GM04503 (cell line): Measurements from ENCODE around the gene RSPH3.
A peak's percentile ranks its signal among the peaks of the same experiment; 100 is the strongest.
"Not testable (repeated sequence)": the region's sequence is repeated elsewhere in the genome, so short reads cannot be mapped to it uniquely, and the experiment has no call there.

Experiments used
- DNase-seq: peaks from one replicate; pipeline ENCODE4 v3.0.0-alpha.2; 2012; ENCODE audit warnings: low read depth

The RSPH3 gene

DNA sequence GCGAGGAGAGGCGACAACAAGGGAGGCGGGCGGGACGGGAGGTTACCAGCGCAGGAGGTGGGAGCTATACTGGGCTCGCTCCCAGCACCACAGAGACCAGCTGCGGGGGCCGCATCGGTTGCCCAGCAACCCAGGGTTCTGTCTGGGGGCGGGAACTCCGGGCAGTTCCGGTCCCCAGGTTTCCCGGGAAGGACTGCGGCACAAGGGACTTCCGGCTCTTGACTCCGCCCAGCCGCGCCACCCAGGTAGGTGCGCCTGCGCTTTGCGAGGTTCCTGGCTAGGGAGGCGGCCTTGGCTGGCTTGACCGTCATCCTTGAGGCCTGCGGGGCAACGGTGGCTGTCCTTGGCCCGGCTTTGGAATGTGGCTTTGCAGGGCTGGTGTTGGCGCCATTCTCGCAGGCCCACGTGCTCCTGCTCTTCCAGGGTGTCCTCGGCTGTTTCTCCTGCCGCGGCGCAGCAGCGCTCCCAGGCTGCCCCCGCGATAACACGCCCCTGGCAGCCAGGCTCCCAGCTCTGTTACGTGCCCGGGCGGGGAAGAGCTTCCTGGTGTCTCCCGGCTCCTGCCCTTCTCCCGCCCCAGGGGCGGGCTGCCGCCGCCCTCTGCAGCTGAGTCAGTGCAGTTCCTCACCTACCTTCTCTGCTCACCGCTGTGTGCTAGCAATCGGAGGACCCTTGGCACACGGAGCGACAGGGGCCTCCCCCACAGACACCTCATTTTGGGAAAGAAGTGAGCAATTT, at the start of gene RSPH3:
Gene RSPH3 (minus strand): TSS at position 537 of the 738 bp plus-strand sequence. CDS start 652 bp downstream, outside the sequence.
- DNase-seq = peak; percentile 62

- no peak for DNase-seq
Measured at GRCh38 chr6:159047891-159048685, 48.1 kb upstream of the RSPH3 start.

DNA sequence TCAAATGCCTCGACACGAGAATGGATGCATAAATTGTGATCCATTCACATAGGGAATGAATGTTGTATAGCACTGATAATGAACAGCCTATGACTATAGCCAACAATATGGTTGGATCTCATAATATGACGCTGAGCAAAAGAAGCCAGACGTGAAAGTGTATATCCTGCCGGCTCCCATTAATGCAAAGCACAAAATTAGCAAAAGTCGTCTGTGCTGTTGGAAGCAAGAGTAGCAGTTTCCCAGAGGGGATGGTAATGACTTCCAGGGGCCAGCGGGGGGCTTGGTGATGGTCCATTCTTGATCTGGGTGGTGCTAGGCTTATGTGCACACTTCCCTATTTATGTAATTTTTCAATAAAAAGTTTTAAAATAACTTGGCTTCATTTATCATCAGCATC, 45.8 kb upstream of the RSPH3 start:
- DNase-seq = no peak

DNA sequence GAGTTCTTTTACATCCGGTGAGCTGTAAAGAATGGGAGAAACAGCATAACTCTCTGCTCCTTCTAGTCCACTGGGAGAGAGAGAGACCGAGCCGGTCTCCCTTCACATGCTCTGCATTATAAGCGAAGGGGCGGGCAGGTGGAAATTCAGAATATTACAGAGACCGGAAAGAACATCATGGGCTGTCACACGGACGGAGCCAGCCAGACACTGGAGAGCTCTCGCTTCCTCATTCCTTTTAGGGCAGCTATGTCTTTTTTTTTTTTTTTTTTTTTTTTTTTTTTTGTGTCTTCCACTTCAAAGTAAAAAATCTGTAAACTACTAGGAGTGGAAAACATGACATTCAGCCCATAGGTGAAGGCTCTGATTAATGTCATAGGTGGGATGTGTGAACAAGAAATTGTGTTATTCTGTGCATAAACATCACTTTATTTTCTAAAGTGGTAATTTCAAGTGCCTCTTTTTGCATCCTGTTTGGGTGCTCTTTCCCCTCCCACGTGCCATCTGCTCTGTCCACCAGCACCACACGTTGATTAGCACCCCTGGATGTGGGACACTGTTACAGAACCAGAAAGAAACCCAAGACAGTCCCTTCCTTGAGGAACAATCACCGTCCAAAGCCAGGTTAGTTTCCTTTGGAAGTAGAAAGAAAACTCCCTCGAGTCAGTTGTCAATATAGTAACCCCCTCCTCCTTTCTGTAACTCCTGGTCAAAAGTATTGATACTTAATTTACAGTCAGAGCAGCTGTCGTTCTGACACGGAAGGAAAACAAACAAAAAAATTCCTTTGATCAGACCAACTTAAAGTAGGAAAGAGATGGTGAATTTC, 45.1 kb upstream of the RSPH3 start, which contains the start of gene TAGAP:
Gene TAGAP (minus strand): TSS at position 93 of the 829 bp plus-strand sequence. CDS start 845 bp downstream, outside the sequence.
- no peak for DNase-seq

DNA sequence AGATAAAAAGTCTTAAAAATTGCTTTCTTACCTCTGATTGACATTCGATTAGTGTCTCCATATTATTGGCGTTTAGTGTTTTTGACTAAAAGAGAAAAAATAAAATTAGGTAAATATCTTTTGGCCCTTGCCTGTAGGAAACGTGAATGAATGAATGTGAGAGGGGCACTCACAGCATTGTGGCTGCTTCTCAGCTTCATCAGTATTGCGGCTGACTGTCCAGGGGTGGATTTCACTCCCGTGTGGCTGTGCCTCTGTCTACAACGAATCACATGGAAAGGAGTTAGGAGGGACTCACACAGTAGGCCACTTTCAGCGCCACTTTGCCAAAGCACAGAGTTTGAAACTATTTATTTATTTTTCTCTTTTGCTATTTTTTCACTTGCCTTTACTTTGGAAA, 43.9 kb upstream of the RSPH3 start:
- DNase-seq = no peak

GRCh38 chr6:159043251-159043650, 43.2 kb upstream of the RSPH3 start:
- no peak for DNase-seq

DNA sequence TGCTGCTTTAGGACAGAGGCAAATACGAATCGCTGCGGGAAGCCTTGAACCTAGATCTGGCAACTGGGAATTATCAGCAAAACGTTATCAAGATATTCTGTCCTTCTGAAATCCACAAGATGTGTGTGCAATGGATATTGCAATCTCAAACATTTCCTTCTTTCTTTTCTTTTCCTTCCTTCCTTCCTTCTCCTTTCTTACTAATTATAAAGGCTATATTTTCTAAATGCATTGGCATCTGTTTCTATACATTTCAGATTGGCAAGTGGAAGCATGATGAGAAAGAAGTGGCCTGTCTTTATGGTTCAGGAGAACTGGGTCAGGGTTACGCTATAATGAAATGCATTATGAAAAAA, 42.8 kb upstream of the RSPH3 start:
- DNase-seq = no peak

GRCh38 chr6:159042003-159042825, 42.2 kb upstream of the RSPH3 start:
- no peak for DNase-seq

- DNase-seq = no peak
Measured at GRCh38 chr6:159041181-159041580, 41.2 kb upstream of the RSPH3 start.

DNA sequence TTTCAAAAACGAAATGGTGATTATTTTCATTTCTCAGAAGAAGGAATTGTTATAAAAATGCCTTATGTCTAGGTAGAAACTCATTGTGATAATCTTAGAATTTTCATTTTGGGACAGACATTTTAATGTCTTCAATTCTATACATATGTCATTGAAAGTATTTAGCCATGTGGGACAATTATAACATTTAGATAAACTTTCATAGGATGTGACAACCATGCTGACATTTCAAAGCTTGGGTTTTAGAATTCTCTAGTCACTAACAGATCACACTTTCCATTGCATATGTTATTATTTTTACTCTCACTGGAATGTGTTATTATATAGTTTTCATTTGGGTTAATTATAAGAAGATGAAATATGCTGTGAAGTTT, 39.9 kb upstream of the RSPH3 start:
- DNase-seq = no peak

- peak; percentile 35 for DNase-seq
Measured at GRCh38 chr6:159038914-159039884, 39.2 kb upstream of the RSPH3 start.

DNA sequence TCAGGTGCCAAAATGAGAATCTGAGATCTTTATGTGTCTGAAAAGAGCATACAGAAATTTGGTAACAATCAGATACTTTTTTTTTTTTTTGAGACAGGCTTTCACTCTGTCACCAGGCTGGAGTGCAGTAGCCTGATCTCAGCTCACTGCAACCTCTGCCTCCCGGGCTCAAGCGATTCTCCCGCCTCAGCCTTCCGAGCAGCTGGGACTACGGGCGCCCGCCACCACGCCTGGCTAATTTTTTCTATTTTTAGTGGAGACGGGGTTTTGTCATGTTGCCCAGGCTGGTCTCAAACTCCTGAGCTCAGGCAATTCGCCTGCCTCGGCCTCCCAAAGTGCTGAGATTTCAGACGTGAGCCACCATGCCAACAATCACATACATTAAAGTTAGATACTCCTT, 38.3 kb upstream of the RSPH3 start:
- not testable (repeated sequence) for DNase-seq

DNA sequence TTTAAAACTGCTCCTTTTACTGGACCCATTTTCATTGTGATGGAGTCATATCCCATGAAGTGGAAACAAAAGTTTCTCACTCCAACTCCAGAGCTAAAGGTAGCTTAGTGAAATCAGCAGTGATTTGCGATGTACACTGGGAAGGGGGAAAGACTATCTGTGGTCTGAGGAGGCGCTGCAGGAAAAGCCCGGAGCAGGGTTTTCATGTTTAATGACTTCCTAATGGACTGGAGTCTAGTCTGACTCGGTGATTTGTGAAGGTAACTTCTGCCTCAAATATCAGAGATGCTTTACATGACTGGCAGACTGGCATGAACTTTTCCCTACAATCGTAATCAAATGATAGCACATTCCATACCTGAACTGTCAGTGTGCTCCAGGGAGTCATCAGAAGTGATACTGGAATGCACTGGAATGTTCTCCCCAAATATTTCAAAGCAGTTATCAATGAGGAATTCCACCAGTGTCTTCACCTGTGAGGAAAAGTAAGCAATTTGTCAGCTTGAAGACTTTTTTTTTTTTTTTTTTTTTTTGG, 37.8 kb upstream of the RSPH3 start:
- DNase-seq = no peak

GRCh38 chr6:159036673-159037072, 36.7 kb upstream of the RSPH3 start:
- no peak for DNase-seq

- DNase-seq = no peak
Measured at GRCh38 chr6:159035891-159036290, 35.9 kb upstream of the RSPH3 start.

DNA sequence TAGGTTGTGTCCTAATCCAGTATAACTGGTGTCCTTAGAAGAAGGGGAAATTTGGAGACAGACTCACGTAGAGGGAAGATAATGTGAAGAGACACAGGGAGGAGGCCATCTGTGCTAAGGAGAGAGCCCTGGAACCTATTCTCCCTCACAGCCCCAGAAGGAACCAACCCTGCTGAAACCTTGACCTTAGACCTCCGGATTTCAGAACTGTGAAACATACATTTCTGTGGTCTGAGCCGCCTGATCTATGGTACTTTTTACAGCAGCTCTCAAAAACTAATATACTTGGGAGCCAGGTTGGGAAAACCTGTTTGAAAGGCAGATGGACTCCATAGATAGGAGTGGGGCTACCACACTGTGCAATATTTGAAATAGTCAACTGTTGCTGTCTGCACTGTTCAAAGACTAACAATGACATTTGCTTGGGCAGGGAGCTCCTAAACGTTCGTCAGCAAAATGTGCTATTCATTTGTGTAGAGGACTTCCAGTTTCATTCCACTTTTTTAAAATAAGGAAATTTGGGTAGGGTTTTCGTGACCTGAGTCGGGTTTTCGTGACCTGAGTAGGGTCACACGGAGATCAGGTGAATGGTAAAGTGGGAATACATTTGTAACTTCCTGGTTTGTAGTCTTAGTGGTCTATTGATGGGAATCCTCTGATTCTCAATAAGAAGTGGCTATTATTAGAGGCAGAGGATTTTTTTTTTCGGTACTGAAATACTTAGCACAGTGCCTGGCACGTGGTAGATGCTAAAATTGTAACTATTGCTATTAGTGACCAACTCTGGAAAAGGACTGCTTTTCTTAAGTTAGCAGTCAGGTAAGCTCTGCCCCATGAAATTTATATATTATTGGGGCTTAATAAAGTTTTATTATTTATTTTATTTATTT, 33.4 kb upstream of the RSPH3 start:
- DNase-seq = no peak

- DNase-seq = no peak
Measured at GRCh38 chr6:159031846-159032245, 31.8 kb upstream of the RSPH3 start.

DNA sequence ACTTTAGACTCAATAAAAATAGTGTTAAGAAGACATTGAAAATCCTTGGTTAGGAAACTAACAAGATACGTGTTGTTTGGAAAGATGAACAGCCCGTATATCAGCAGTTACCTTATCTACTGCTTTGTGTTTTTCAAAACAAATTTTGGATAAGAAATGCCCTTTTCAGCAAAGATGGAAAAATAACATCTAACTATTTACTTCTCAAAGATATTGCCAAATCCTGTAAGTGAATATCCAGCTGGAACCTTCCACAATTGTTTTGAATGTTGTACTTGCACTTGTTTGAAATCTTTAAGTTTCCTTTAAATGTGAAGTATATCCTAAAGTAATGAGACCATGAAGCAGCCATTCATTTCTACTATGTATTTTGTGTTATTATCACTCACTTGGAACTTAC, 30.2 kb upstream of the RSPH3 start:
- DNase-seq = no peak

DNA sequence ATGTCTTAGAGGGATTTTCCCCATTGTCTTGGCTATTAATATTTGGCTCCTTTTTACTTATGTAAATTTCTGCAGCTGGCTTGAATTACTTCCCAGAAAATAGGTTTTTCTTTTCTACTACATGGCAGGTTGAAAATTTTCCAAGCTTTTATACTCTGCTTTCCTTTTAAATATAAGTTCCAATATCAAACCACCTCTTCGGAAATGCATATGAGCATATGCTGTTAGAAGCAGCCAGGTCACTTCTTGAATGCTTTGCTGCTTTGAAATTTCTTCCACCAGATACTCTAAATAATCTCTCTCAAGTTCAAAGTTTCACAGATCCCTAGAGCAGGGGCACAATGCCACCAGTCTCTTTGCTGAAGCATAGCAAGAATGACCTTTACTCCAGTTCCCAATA, 25.2 kb upstream of the RSPH3 start:
- not testable (repeated sequence) for DNase-seq
